HCT116 (cell line): ENCODE results near the gene NAMPT. TPM values are rescaled to one million over a fixed set of nuclear protein-coding genes. Genes with fewer than 3 reads are reported as not detected.

ENCODE experiments used
- ATAC-seq: fragments of 200-7000 bp; cut with Tn5 transposase; 2 replicates; pipeline ENCODE4 v1.9.1; 2020; ENCODE audit warnings: mild to moderate bottlenecking, moderate library complexity
- BruUV-seq: library from RNA; stranded (reverse); fragments of 400-500 nt; replicated peaks from 2 replicates; lab custom pipeline; 2021; lab: Mats Ljungman, UMichigan
- CTCF ChIA-PET: fragments of 300-600 bp; sonication (Branson Sonifier 250); formaldehyde crosslinking; loops from one replicate; lab custom pipeline; 2021; ENCODE audit warnings: antibody characterized with exemption; lab: Charles Lee
- POLR2A ChIA-PET: fragments of 300-600, 350-600 bp; sonication (Branson Sonifier 250); formaldehyde crosslinking; loops from one replicate; lab custom pipeline; 2021; ENCODE audit warnings: antibody characterized with exemption; lab: Charles Lee
- RAD21 ChIA-PET, 2 experiments: fragments of 300-600 bp; sonication (Branson Sonifier 250); formaldehyde crosslinking; loops; one replicate each; lab custom pipeline; 2023; ENCODE audit warnings: low total read pairs in 2 of 2; ENCODE audit not compliant: uncharacterized antibody in 2 of 2, unreplicated experiment in 2 of 2, low non-redundant PET in 1 of 2; lab: Charles Lee
- DNase-seq: peaks from one replicate; pipeline ENCODE4 v3.0.0-alpha.2; 2010; ENCODE audit warnings: low read depth, low spot score
- H2AFZ ChIP-seq: fragments of 200-600 bp; shearing (Covaris generic), sonication (generic); 2 replicates; pipeline ENCODE4 v1.6.1; 2017; ENCODE audit warnings: low read depth, mixed run types, mixed read lengths, antibody characterized with exemption, low read length; ENCODE audit not compliant: poor library complexity, severe bottlenecking
- H3K27ac ChIP-seq: 2 replicates; pipeline ENCODE4 v1.5.1; 2012; ENCODE audit warnings: low read depth, low read length
- H3K27me3 ChIP-seq: fragments of 200-600 bp; sonication (generic); 2 replicates; pipeline ENCODE4 v1.6.1; 2016; ENCODE audit warnings: mixed run types, low read length, mixed read lengths; ENCODE audit not compliant: insufficient read depth
- H3K36me3 ChIP-seq, 2 experiments: fragments of 200-500 bp in 1 of 2; fragments of 200-600 bp in 1 of 2; sonication (Bioruptor generic) in 1 of 2; sonication (generic) in 1 of 2; 2 replicates each; pipeline versions ENCODE4 v1.5.1 to v1.6.1; 2014 to 2016; ENCODE audit warnings: low read length in 2 of 2, inconsistent platforms in 1 of 2, mixed read lengths in 1 of 2, mixed run types in 1 of 2; ENCODE audit not compliant: insufficient read depth in 2 of 2, control insufficient read depth in 1 of 2
- H3K4me1 ChIP-seq, 2 experiments: fragments of 200-600 bp in 1 of 2; sonication (generic) in 1 of 2; 2 replicates each; pipeline versions ENCODE4 v1.5.1 to v1.6.1; 2012 to 2017; ENCODE audit warnings: low read length in 2 of 2, inconsistent platforms in 1 of 2, mild to moderate bottlenecking in 1 of 2, mixed read lengths in 1 of 2, mixed run types in 1 of 2, moderate library complexity in 1 of 2; ENCODE audit not compliant: insufficient read depth in 2 of 2, control insufficient read depth in 1 of 2
- H3K4me2 ChIP-seq: fragments of 200-600 bp; sonication (generic); 2 replicates; pipeline ENCODE4 v1.6.1; 2017; ENCODE audit warnings: mixed run types, low read length, mixed read lengths
- H3K4me3 ChIP-seq, 2 experiments: fragments of 200-600 bp in 1 of 2; sonication (generic) in 1 of 2; replicated peaks in 1 of 2; 2 replicates each; pipeline ENCODE4 v1.5.1; 2011 to 2016; ENCODE audit warnings: low read length in 2 of 2, control low read depth in 1 of 2, low read depth in 1 of 2, mild to moderate bottlenecking in 1 of 2, mixed read lengths in 1 of 2, mixed run types in 1 of 2
- H3K79me2 ChIP-seq: fragments of 200-600 bp; sonication (generic); 2 replicates; pipeline ENCODE4 v1.6.1; 2017; ENCODE audit warnings: mild to moderate bottlenecking, mixed run types, low read length, moderate library complexity, mixed read lengths; ENCODE audit not compliant: insufficient read depth
- H3K9ac ChIP-seq: fragments of 200-600 bp; sonication (generic); 2 replicates; pipeline ENCODE4 v1.6.1; 2016; ENCODE audit warnings: low read length, mixed read lengths
- H3K9me2 ChIP-seq: fragments of 200-600 bp; sonication (generic), shearing (Covaris generic); 2 replicates; pipeline ENCODE4 v1.6.1; 2017; ENCODE audit warnings: mixed run types, mild to moderate bottlenecking, moderate library complexity; ENCODE audit not compliant: insufficient read depth
- H3K9me3 ChIP-seq, 2 experiments: fragments of 200-500 bp in 1 of 2; fragments of 200-600 bp in 1 of 2; sonication (Bioruptor generic) in 1 of 2; sonication (generic) in 1 of 2; 2 replicates each; pipeline ENCODE4 v1.6.1; 2014 to 2017; ENCODE audit warnings: low read length in 2 of 2, mixed read lengths in 2 of 2, inconsistent platforms in 1 of 2, low read depth in 1 of 2, mild to moderate bottlenecking in 1 of 2, mixed run types in 1 of 2, moderate library complexity in 1 of 2; ENCODE audit not compliant: control insufficient read depth in 1 of 2, insufficient read depth in 1 of 2
- H4K20me1 ChIP-seq: fragments of 200-600 bp; sonication (generic), shearing (Covaris generic); 2 replicates; pipeline ENCODE4 v1.6.1; 2017; ENCODE audit warnings: mixed run types, mild to moderate bottlenecking, moderate library complexity; ENCODE audit not compliant: insufficient read depth
- CBX3 ChIP-seq: IDR thresholded peaks from 2 replicates; pipeline ENCODE4 v1.6.1; 2012; ENCODE audit warnings: low read depth
- CEBPB ChIP-seq: IDR thresholded peaks from 2 replicates; pipeline ENCODE4 v1.6.1; 2012; ENCODE audit warnings: low read depth
- CTCF ChIP-seq, 3 experiments: fragments of 200-600 bp in 1 of 3; sonication (generic) in 1 of 3; IDR thresholded peaks in 2 of 3; conservative IDR thresholded peaks in 1 of 3; 2 replicates each; pipeline ENCODE4 v1.5.1; 2012 to 2017; ENCODE audit warnings: low read depth in 2 of 3, low read length in 2 of 3, antibody characterized with exemption in 1 of 3, borderline replicate concordance in 1 of 3, control low read depth in 1 of 3, mild to moderate bottlenecking in 1 of 3, mixed read lengths in 1 of 3, mixed run types in 1 of 3, moderate library complexity in 1 of 3; ENCODE audit not compliant: insufficient read depth in 1 of 3
- EGR1 ChIP-seq: IDR thresholded peaks from 2 replicates; pipeline ENCODE4 v1.6.1; 2012; ENCODE audit warnings: low read depth
- EZH2 ChIP-seq: fragments of 200-600 bp; sonication (generic); IDR thresholded peaks from 2 replicates; pipeline ENCODE4 v1.6.1; 2017; ENCODE audit warnings: antibody characterized with exemption, mixed run types
- EZH2phosphoT487 ChIP-seq: fragments of 200-600 bp; IDR thresholded peaks from 2 replicates; pipeline ENCODE4 v1.6.1; 2018; ENCODE audit warnings: antibody characterized with exemption, borderline replicate concordance
- FOSL1 ChIP-seq: IDR thresholded peaks from 2 replicates; pipeline ENCODE4 v1.6.1; 2012; ENCODE audit warnings: low read depth
- JUND ChIP-seq: IDR thresholded peaks from 2 replicates; pipeline ENCODE4 v1.6.1; 2012
- POLR2A ChIP-seq: IDR thresholded peaks from 2 replicates; pipeline ENCODE4 v1.7.0; 2011; ENCODE audit warnings: borderline replicate concordance; ENCODE audit not compliant: insufficient read depth, insufficient read length; ENCODE audit errors: extremely low read depth
- RAD21 ChIP-seq: IDR thresholded peaks from 2 replicates; pipeline ENCODE4 v1.6.1; 2012; ENCODE audit warnings: low read depth, mild to moderate bottlenecking
- SP1 ChIP-seq: IDR thresholded peaks from 2 replicates; pipeline ENCODE4 v1.6.1; 2012; ENCODE audit warnings: low read depth
- SRF ChIP-seq: IDR thresholded peaks from 2 replicates; pipeline ENCODE4 v1.6.1; 2012; ENCODE audit warnings: low read depth
- TCF7L2 ChIP-seq: IDR thresholded peaks from 2 replicates; pipeline ENCODE4 v1.7.0; 2011; ENCODE audit warnings: borderline replicate concordance, inconsistent platforms; ENCODE audit not compliant: insufficient read depth, insufficient read length; ENCODE audit errors: extremely low read depth
- ZFX ChIP-seq: fragments of 450-650 bp; IDR thresholded peaks from 2 replicates; pipeline ENCODE4 v1.6.1; 2017
- intact Hi-C: fragments of 100-400 bp; cut with micrococcal nuclease; formaldehyde crosslinking; loops from 2 replicates; pipeline ENCODE4 v1.10.0; 2022
- total RNA-seq: library from RNA; stranded (reverse); gene quantifications from one replicate; pipeline ENCODE4 v1.2.1, GENCODE V29; 2021; ENCODE audit not compliant: unreplicated experiment
- TF ChIP-seq, protein P1 (sequence below): IDR thresholded peaks from 2 replicates; pipeline ENCODE4 v1.6.1; 2011; ENCODE audit warnings: mild to moderate bottlenecking, low read length, moderate library complexity; ENCODE audit not compliant: insufficient replicate concordance; ENCODE audit errors: extremely low read depth
- TF ChIP-seq, protein P2 (sequence below): IDR thresholded peaks from 2 replicates; pipeline ENCODE4 v1.6.1; 2012; ENCODE audit warnings: low read depth

NAMPT gene
- total RNA-seq, 1 experiment from 2014 or later = 113 TPM

GRCh38 chr7:106291247-106291646 is 6.5 kb upstream of the NAMPT start:
- intact Hi-C loops = no loop called here
- CTCF ChIA-PET = no interaction called here
- BruUV-seq = no TSS peak
- Histone ChIP-seq H4K20me1 (no peaks in the 10 kb centered on the region), H3K9ac (no peak overlapping the region), H3K4me3 (no peak overlapping the region), H2AFZ (no peak overlapping the region), H3K4me2 (no peak overlapping the region), H3K36me3 (no peaks in the 10 kb centered on the region)
- DNase-seq = no peak
- ATAC-seq = no peak
- TF ChIP-seq POLR2A = no peak
- no peak for TF ChIP-seq ZFX
- TF ChIP-seq CEBPB = no peak
- TF ChIP-seq, protein P1, sequence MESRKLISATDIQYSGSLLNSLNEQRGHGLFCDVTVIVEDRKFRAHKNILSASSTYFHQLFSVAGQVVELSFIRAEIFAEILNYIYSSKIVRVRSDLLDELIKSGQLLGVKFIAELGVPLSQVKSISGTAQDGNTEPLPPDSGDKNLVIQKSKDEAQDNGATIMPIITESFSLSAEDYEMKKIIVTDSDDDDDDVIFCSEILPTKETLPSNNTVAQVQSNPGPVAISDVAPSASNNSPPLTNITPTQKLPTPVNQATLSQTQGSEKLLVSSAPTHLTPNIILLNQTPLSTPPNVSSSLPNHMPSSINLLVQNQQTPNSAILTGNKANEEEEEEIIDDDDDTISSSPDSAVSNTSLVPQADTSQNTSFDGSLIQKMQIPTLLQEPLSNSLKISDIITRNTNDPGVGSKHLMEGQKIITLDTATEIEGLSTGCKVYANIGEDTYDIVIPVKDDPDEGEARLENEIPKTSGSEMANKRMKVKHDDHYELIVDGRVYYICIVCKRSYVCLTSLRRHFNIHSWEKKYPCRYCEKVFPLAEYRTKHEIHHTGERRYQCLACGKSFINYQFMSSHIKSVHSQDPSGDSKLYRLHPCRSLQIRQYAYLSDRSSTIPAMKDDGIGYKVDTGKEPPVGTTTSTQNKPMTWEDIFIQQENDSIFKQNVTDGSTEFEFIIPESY = no peak
- TF ChIP-seq CTCF (IDR thresholded peaks at IDR 0.05 in 2 of 3, conservative IDR thresholded peaks at IDR 0.05 in 1 of 3; ENCODE audit: borderline replicate concordance in 1 of 3, insufficient read depth in 1 of 3, low read depth in 2 of 3, low read length in 2 of 3) = no peak
- no peak for TF ChIP-seq JUND
- TF ChIP-seq EGR1 = no peak
- no peak for TF ChIP-seq FOSL1
- no peak for TF ChIP-seq SRF
- TF ChIP-seq SP1 = no peak
- no peak for TF ChIP-seq CBX3
- TF ChIP-seq EZH2phosphoT487 = no peak
- TF ChIP-seq TCF7L2 = no peak
- TF ChIP-seq RAD21 = no peak
- no peak for TF ChIP-seq EZH2
- TF ChIP-seq, protein P2, sequence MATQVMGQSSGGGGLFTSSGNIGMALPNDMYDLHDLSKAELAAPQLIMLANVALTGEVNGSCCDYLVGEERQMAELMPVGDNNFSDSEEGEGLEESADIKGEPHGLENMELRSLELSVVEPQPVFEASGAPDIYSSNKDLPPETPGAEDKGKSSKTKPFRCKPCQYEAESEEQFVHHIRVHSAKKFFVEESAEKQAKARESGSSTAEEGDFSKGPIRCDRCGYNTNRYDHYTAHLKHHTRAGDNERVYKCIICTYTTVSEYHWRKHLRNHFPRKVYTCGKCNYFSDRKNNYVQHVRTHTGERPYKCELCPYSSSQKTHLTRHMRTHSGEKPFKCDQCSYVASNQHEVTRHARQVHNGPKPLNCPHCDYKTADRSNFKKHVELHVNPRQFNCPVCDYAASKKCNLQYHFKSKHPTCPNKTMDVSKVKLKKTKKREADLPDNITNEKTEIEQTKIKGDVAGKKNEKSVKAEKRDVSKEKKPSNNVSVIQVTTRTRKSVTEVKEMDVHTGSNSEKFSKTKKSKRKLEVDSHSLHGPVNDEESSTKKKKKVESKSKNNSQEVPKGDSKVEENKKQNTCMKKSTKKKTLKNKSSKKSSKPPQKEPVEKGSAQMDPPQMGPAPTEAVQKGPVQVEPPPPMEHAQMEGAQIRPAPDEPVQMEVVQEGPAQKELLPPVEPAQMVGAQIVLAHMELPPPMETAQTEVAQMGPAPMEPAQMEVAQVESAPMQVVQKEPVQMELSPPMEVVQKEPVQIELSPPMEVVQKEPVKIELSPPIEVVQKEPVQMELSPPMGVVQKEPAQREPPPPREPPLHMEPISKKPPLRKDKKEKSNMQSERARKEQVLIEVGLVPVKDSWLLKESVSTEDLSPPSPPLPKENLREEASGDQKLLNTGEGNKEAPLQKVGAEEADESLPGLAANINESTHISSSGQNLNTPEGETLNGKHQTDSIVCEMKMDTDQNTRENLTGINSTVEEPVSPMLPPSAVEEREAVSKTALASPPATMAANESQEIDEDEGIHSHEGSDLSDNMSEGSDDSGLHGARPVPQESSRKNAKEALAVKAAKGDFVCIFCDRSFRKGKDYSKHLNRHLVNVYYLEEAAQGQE = no peak
- TF ChIP-seq, all 23 proteins: peak for 0
- Histone ChIP-seq H3K4me1 (peaks cover 1 to 7% of the 10 kb centered on the region in 2 experiments; a peak in 3 of 4 replicates), H3K79me2 (no peaks in the 10 kb centered on the region), H3K9me3 (no peaks in the 10 kb centered on the region), H3K27ac (no peak overlapping the region), H3K9me2 (no peaks in the 10 kb centered on the region), H3K27me3 (no peaks in the 10 kb centered on the region)
- RAD21 ChIA-PET = no interaction called here
- POLR2A ChIA-PET = no interaction called here
